HG02938 (cell line): ENCODE results near the gene GGN.
"Not testable (repeated sequence)": the region's sequence is repeated elsewhere in the genome, so short reads cannot be mapped to it uniquely, and the experiment has no call there.

Source experiments
- ATAC-seq: cut with Tn5 transposase; IDR thresholded peaks from one replicate; pipeline ENCODE4 v1.9.1; 2021; ENCODE audit warnings: mild to moderate bottlenecking, moderate library complexity; ENCODE audit not compliant: unreplicated experiment

GGN gene

DNA sequence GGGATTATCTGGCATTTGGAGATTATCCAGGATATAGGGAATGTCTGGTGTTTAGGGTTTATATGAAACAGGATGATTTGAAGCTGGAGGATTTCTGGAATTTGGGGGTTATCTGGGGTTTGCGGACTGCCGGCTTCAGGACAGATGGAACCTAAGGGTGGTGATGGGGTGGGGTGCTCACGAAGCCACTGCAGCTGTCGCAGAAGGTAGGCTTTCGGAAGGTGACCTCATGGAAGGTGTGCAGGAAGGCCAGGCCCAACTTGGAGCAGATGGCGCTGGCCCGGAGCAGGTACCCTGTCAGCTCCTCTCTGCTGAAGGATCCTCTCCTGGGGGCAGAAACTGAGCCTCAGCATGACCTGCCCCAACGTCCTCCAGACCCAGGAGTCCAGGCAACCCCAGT is 24.7 kb upstream of the GGN start:
- ATAC-seq: no peak

GRCh38 chr19:38411898-38412297 is 24.1 kb upstream of the GGN start:
- ATAC-seq: not testable (repeated sequence)

GRCh38 chr19:38411041-38411712 is 23.3 kb upstream of the GGN start:
- ATAC-seq: no peak

DNA sequence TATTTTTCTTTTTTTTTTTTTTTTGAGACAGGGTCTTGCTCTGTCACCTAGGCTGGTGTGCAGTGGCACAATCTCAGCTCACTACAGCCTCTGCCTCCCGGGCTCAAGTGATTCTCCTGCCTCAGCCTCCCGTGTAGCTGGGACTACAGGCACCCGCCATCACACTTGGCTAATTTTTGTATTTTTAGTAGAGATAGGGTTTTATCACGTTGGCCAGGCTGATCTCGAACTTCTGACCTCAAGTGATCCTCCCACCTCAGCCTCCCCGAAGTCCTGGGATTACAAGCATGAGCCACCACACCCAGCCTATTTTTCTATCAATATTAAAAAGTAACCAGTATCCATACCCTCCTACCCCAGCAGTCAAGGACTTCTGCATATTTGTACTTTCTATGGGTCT is 22.6 kb upstream of the GGN start:
- ATAC-seq: not testable (repeated sequence)

DNA sequence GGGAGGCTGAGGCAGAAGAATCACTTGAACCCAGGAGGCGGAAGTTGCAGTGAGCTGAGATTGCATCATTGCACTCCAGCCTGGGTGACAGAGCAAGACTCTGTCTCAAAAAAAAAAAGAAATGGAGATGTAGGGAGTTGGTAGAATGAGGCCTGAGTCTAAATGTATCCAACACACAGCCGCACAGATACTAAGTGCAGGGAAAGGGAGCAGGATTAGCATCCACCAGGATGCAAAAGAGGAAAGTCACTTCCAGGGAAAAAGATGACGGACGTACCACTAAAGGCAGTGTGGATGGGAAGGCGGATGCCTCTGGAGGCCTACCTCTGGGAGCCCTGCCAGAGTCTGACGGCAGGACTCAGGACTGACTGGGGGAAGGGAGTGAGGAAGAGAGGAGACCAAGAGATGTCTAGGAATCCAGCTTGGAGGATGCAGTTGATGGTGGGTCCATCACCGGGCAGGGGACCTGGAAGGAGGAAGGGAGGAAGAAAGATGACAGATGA is 21.8 kb upstream of the GGN start:
- no peak for ATAC-seq

DNA sequence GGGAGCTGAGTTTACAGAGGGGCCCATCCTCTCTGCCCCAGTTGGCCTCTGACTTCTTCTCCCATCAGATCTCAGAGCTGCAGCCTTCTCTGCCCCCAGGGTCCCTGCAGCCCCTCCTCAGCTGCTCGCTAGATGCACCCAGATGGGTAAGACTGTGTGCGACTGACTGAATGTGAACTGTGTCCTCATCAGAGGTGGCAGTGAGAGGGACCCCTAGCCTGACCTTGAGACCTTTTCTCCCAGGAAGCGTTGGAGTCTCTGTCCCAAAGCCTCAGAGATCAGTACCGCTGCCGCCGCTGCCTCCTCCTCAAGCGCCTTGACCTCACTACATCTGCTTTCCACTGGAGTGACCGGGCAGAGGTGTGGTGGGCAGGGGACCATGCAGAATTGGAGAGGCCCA is 17.4 kb upstream of the GGN start:
- no peak for ATAC-seq

DNA sequence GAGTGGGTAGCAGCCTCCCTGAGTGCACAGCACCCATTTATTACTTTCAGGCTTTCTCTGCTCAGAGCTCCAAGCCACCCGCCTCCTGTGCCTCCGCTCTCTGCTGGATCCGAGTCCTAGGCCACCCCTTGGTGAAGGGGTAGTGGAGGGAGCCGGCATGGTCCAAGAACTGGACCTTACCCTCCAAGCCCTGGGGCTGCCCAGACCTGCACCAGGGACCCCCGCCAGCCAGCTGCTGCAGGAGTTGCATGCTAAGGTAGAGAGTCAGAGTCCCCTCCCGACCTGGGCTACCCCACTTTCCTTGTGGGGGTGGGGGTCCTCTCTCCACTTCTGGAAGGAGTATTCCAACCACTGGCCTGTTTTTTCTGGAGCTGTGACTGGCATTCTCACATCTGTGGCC is 17.0 kb upstream of the GGN start:
- ATAC-seq: no peak

GRCh38 chr19:38402967-38403674 is 15.3 kb upstream of the GGN start, which contains the start of gene FAM98C:
Gene FAM98C, plus strand, starts transcription at chr19:38403093. Its CDS starts 61 bp downstream, at chr19:38403154.
- ATAC-seq: peak; percentile 86

GRCh38 chr19:38402623-38402966 is 14.8 kb upstream of the GGN start:
- ATAC-seq: no peak

GRCh38 chr19:38401148-38401547 is 13.3 kb upstream of the GGN start:
- no peak for ATAC-seq

DNA sequence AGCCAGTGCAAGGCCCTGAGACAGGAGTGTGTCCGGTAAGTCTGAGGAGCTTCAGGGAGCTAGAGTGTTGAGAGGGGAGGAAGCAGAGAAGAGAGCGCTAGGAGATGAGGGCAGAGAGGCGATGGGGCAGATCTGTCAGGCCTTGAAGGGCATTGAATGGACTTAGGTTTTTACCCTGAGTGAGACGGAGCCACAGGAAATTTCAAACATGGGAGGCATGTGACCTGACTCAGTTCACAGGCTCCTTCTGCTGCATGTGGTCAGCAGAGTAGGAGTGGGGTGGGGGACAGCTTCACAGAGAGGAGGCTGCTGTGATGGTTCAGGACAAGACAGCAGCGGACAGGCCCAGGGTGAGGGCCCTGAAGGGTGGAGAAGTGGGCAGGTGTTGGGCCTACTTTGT is 12.5 kb upstream of the GGN start:
- no peak for ATAC-seq

DNA sequence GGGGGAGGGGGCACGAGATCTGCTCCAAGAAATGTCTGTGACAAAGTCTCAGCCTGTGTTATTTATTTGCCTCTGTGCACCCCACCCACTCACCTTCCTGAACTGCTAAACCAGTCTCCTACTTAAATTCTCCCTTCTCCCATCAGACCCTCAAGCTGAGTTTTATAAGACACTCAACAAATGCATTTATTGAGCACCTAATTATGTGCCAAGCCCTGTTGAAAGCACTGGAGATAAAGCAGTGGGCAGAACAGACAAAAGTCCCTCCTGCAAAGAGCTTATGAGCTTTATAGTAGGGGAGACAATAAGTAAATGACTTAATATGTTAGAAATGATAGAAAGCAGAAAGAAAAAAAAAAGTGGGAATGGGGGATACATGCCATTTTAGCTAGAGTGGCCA is 11.7 kb upstream of the GGN start:
- no peak for ATAC-seq

DNA sequence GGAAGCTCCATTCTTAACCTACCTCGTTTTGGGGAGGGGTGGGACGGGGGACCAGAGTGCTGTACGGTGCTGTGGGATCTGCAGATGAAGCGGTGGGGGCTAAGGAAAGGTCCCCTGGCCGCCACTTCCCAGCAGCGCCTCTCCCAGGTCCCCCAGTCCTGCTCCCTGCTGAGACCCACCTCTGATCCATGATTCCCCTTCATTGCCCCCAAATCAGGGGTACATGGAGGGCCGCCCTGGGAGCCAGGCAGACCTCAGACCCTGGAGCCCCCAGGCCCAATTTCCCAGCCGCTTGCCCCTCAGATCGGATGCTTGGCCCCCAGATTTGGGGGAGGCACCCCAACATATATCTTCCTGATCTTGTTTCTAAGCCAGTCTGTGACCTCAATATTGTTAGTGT is 11.2 kb upstream of the GGN start:
- no peak for ATAC-seq

GRCh38 chr19:38395381-38396114 is 7.7 kb upstream of the GGN start:
- ATAC-seq: no peak

GRCh38 chr19:38394488-38394887 is 6.7 kb upstream of the GGN start:
- ATAC-seq: no peak

GRCh38 chr19:38392707-38393308 is 5.0 kb upstream of the GGN start:
- ATAC-seq: no peak

DNA sequence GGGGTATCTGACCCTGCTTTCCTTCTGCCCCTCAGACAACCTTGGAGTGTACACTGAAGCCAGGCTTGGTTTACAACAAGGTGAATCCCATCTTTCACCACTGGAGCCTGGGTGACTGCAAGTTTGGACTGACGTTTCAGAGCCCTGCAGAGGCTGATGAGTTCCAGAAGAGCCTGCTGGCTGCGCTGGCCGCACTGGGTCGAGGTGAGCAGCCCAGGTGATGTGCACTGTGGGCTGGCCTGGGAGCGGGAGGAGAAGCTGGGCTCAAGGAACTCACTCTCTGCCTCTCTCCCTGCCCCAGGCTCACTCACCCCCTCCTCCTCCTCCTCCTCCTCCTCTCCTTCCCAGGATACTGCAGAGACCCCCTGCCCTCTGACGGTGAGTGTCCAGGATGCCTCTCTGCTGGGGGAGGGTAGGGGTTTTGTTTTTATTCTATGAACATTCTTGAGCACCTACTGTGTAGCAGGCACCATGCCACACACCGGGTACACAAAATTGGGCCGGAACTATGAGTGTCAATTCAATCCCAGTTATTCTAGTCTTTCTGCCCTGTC is 4.2 kb upstream of the GGN start:
- no peak for ATAC-seq

DNA sequence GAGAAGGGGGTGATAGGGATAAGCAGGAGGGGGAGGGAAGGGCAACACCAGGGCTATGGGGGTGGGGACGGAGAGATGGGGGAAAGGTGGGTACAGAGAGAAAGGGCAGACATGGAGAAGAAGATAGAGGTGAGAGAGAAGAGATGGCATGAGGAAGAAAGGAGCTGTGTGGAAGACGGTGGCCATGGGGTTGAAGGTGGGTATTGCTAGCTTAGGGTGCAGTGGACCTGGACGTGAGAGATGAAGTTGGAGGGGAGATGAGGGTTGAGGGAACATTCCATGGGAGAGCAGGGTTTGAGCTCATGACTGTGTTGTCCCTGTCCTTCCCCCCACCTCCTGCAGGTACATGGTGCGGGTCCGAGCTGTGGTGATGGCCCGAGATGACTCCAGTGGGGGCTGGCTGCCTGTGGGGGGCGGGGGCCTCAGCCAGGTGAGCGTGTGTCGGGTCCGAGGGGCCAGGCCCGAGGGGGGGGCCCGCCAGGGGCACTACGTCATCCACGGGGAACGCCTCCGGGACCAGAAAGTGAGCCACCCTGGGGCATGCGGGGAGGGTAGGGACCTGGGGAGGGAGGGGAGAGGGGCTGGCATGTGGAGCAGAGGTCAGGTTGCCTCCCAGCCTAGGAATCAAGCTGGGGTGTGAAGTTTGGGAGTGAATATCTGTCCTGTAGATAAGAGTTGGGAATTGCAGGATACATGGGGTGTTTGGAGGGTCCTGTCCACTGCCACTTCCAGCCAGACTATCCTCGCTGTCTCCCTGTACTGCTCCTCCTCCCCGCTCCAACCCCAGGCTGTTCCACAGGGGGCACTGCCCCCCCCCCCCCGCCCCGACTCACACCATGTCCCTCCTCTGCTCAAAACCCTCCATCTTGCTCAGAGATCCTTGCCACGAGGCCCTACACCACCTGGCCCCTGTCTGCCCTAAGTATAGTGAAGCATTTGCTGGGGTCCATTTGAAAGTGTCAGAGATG is 2.4 kb upstream of the GGN start:
- ATAC-seq: no peak

- ATAC-seq: no peak
These were observed 1.5 kb upstream of the GGN start for GRCh38 chr19:38389101-38389925.
